Fibroblast of lung (primary cell): ENCODE data around the gene MPC1. TPM values are rescaled to one million over a fixed set of nuclear protein-coding genes. Genes with fewer than 3 reads are reported as not detected.
A peak's percentile ranks its signal among the peaks of the same experiment; 100 is the strongest.

Experiments used
- DNase-seq, 2 donors: peaks; one replicate each; pipeline versions ENCODE4 v3.0.0 to v3.0.0-alpha.2; 2010; ENCODE audit warnings: low read depth in 2 of 2
- H2AFZ ChIP-seq: 2 replicates; pipeline ENCODE4 v1.5.1; 2012; ENCODE audit warnings: low read length, control low read depth, inconsistent platforms
- H3K27ac ChIP-seq: 2 replicates; pipeline ENCODE4 v1.5.1; 2011; ENCODE audit warnings: low read length, control low read depth; ENCODE audit not compliant: insufficient read depth
- H3K27me3 ChIP-seq: 2 replicates; pipeline ENCODE4 v1.5.1; 2011; ENCODE audit warnings: mild to moderate bottlenecking, low read length; ENCODE audit not compliant: control insufficient read depth, insufficient read depth
- H3K36me3 ChIP-seq: 2 replicates; pipeline ENCODE4 v1.5.1; 2011; ENCODE audit warnings: low read length; ENCODE audit not compliant: control insufficient read depth, insufficient read depth
- H3K4me1 ChIP-seq: 2 replicates; pipeline ENCODE4 v1.5.1; 2011; ENCODE audit warnings: low read length; ENCODE audit not compliant: control insufficient read depth, insufficient read depth; ENCODE audit errors: extremely low read depth
- H3K4me2 ChIP-seq: 2 replicates; pipeline ENCODE4 v1.5.1; 2011; ENCODE audit warnings: low read length, control low read depth; ENCODE audit not compliant: insufficient read depth; ENCODE audit errors: extremely low read depth
- H3K4me3 ChIP-seq, 4 experiments: fragments of 200-600 bp in 1 of 4; sonication (generic) in 1 of 4; replicated peaks in 1 of 4; 2 replicates each; pipeline ENCODE4 v1.5.1; 2011 to 2016; ENCODE audit warnings: low read length in 4 of 4, low read depth in 3 of 4, mild to moderate bottlenecking in 3 of 4, control low read depth in 2 of 4, inconsistent platforms in 1 of 4, mixed read lengths in 1 of 4; ENCODE audit not compliant: insufficient read depth in 1 of 4; ENCODE audit errors: control extremely low read depth in 1 of 4
- H3K79me2 ChIP-seq: 2 replicates; pipeline ENCODE4 v1.5.1; 2012; ENCODE audit warnings: mild to moderate bottlenecking, low read length, inconsistent platforms; ENCODE audit not compliant: control insufficient read depth, insufficient read depth
- H3K9ac ChIP-seq: 2 replicates; pipeline ENCODE4 v1.5.1; 2011; ENCODE audit warnings: mild to moderate bottlenecking, low read length, control low read depth; ENCODE audit not compliant: insufficient read depth
- H3K9me3 ChIP-seq: 2 replicates; pipeline ENCODE4 v1.5.1; 2012; ENCODE audit warnings: low read depth, low read length; ENCODE audit not compliant: control insufficient read depth, insufficient read depth
- H4K20me1 ChIP-seq: 2 replicates; pipeline ENCODE4 v1.5.1; 2011; ENCODE audit warnings: low read length; ENCODE audit not compliant: control insufficient read depth, insufficient read depth; ENCODE audit errors: extremely low read depth
- EZH2 ChIP-seq: IDR thresholded peaks from 2 replicates; pipeline ENCODE4 v1.5.1; 2012; ENCODE audit warnings: low read length, control low read depth, mild to moderate bottlenecking; ENCODE audit errors: missing control alignments
- polyA plus RNA-seq, 2 donors: library from polyadenylated mRNA; depleted of rRNA in 1 of 2; stranded (reverse) in 1 of 2; unstranded in 1 of 2; fragments of >200 nt; gene quantifications; 2 replicates each; pipeline ENCODE4 v1.2.1, GENCODE V29; 2011 to 2012; ENCODE audit warnings: missing spikeins in 1 of 2
- total RNA-seq: library from RNA; depleted of rRNA; stranded (reverse); fragments of >200 nt; gene quantifications from 2 replicates; pipeline ENCODE4 v1.2.1, GENCODE V29; 2014
- TF ChIP-seq, protein P1 (sequence below), 2 donors: IDR thresholded peaks in 1 of 2; conservative IDR thresholded peaks in 1 of 2; 1 replicate in 1 of 2; 2 replicates in 1 of 2; pipeline ENCODE4 v1.5.1; 2011 to 2012; ENCODE audit warnings: low read length in 2 of 2, control low read depth in 1 of 2, inconsistent platforms in 1 of 2, low read depth in 1 of 2, mild to moderate bottlenecking in 1 of 2

Gene MPC1
- total and polyA plus RNA-seq, 2 donors (not counting 1 experiment from before 2014, with no cell fraction given) = 19.3 to 28.7 TPM

- peak overlapping the region; percentile 99 for H3K4me2 ChIP-seq
- peak overlapping the region; percentile 96 for H3K27ac ChIP-seq
- H3K9me3 ChIP-seq = no peaks in the 10 kb centered on the region
- no peaks in the 10 kb centered on the region for H3K27me3 ChIP-seq
- H2AFZ ChIP-seq = peak overlapping the region; percentile 89
- peak; percentile 16 to 23 for DNase-seq
- peaks cover 2% of the 10 kb centered on the region for H3K4me1 ChIP-seq
- H3K4me3 ChIP-seq = peak overlapping the region; percentile 85 to 100 (median 96)
- no peak for TF ChIP-seq EZH2
- TF ChIP-seq, protein P1, sequence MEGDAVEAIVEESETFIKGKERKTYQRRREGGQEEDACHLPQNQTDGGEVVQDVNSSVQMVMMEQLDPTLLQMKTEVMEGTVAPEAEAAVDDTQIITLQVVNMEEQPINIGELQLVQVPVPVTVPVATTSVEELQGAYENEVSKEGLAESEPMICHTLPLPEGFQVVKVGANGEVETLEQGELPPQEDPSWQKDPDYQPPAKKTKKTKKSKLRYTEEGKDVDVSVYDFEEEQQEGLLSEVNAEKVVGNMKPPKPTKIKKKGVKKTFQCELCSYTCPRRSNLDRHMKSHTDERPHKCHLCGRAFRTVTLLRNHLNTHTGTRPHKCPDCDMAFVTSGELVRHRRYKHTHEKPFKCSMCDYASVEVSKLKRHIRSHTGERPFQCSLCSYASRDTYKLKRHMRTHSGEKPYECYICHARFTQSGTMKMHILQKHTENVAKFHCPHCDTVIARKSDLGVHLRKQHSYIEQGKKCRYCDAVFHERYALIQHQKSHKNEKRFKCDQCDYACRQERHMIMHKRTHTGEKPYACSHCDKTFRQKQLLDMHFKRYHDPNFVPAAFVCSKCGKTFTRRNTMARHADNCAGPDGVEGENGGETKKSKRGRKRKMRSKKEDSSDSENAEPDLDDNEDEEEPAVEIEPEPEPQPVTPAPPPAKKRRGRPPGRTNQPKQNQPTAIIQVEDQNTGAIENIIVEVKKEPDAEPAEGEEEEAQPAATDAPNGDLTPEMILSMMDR (conservative IDR thresholded peaks at IDR 0.05 in 1 of 2, IDR thresholded peaks at IDR 0.05 in 1 of 2; ENCODE audit: low read depth in 1 of 2, low read length in 2 of 2) = no peak
- no peaks in the 10 kb centered on the region for H3K36me3 ChIP-seq
- H4K20me1 ChIP-seq = no peaks in the 10 kb centered on the region
- peak overlapping the region; percentile 99 for H3K9ac ChIP-seq
- H3K79me2 ChIP-seq = peaks cover 53% of the 10 kb centered on the region
These were observed 40.8 kb downstream of the MPC1 start for GRCh38 chr6:166341977-166342348.

- Histone ChIP-seq H3K4me3 (peak overlapping the region; percentile 85 to 100 (median 96)), H4K20me1 (no peaks in the 10 kb centered on the region), H3K27me3 (no peaks in the 10 kb centered on the region), H2AFZ (no peak overlapping the region), H3K36me3 (no peaks in the 10 kb centered on the region), H3K4me2 (peak overlapping the region; percentile 99), H3K27ac (peak overlapping the region; percentile 96), H3K4me1 (peaks cover 2% of the 10 kb centered on the region), H3K9me3 (no peaks in the 10 kb centered on the region), H3K79me2 (peaks cover 57% of the 10 kb centered on the region), H3K9ac (peak overlapping the region; percentile 17)
- DNase-seq = no peak
- TF ChIP-seq EZH2 = no peak
- TF ChIP-seq, protein P1 (conservative IDR thresholded peaks at IDR 0.05 in 1 of 2, IDR thresholded peaks at IDR 0.05 in 1 of 2; ENCODE audit: low read depth in 1 of 2, low read length in 2 of 2) = no peak
These were observed 41.3 kb downstream of the MPC1 start for GRCh38 chr6:166341464-166341863.

- H3K27ac ChIP-seq = no peak overlapping the region
- no peaks in the 10 kb centered on the region for H3K9me3 ChIP-seq
- H3K4me3 ChIP-seq = no peak overlapping the region
- peaks cover 2% of the 10 kb centered on the region for H3K4me1 ChIP-seq
- no peak overlapping the region for H3K9ac ChIP-seq
- H2AFZ ChIP-seq = no peak overlapping the region
- no peaks in the 10 kb centered on the region for H4K20me1 ChIP-seq
- TF ChIP-seq EZH2 = no peak
- TF ChIP-seq, protein P1 (conservative IDR thresholded peaks at IDR 0.05 in 1 of 2, IDR thresholded peaks at IDR 0.05 in 1 of 2; ENCODE audit: low read depth in 1 of 2, low read length in 2 of 2) = no peak
- H3K27me3 ChIP-seq = no peaks in the 10 kb centered on the region
- no peaks in the 10 kb centered on the region for H3K36me3 ChIP-seq
- peaks cover 70% of the 10 kb centered on the region for H3K79me2 ChIP-seq
- no peak for DNase-seq
- no peak overlapping the region for H3K4me2 ChIP-seq
These were observed 43.9 kb downstream of the MPC1 start for GRCh38 chr6:166338854-166339253.
